SK-N-SH treated with all-trans-retinoic acid at 6 μM for 48 hours (cell line): ENCODE measurements around the gene SNTB2.

Experiments used
- PATZ1 ChIP-seq: fragments of 250-450 bp; sonication (Bioruptor Pico); IDR thresholded peaks from 2 replicates; pipeline ENCODE4 v1.8.0; 2020; ENCODE audit warnings: mild to moderate bottlenecking, moderate library complexity, borderline replicate concordance
- RARB ChIP-seq: fragments of 250-450 bp; sonication (Bioruptor Pico); IDR thresholded peaks from 2 replicates; pipeline ENCODE4 v1.8.0; 2021; ENCODE audit warnings: mild to moderate bottlenecking, moderate library complexity
- SNAI2 ChIP-seq: fragments of 250-450 bp; sonication (Bioruptor Pico); IDR thresholded peaks from 2 replicates; pipeline ENCODE4 v1.5.0; 2020; ENCODE audit warnings: mild to moderate bottlenecking, moderate library complexity
- TSHZ2 ChIP-seq: fragments of 250-450 bp; sonication (Bioruptor Pico); IDR thresholded peaks from 2 replicates; pipeline ENCODE4 v1.5.0; 2020; ENCODE audit warnings: mild to moderate bottlenecking, moderate library complexity
- ZFP3 ChIP-seq: fragments of 250-450 bp; sonication (Bioruptor Pico); IDR thresholded peaks from 2 replicates; pipeline ENCODE4 v1.5.0; 2020; ENCODE audit warnings: mild to moderate bottlenecking, moderate library complexity

- no peak for TF ChIP-seq PATZ1
- TF ChIP-seq ZFP3 (CRISPR knock-in tag): no peak
- no peak for TF ChIP-seq RARB (CRISPR knock-in tag)
- no peak for TF ChIP-seq SNAI2 (CRISPR knock-in tag)
- TF ChIP-seq TSHZ2 (CRISPR knock-in tag): no peak
Measured at GRCh38 chr16:69150146-69150865, 36.7 kb upstream of the SNTB2 start.
